T47D (cell line): ENCODE data around the gene RUNX1.

Experiments used
- DNase-seq, 2 experiments: peaks; one replicate each; pipeline versions ENCODE4 v3.0.0 to v3.0.0-alpha.2; 2011 to 2012; ENCODE audit warnings: low read depth in 1 of 2, low spot score in 1 of 2
- JUND ChIP-seq: IDR thresholded peaks from 2 replicates; pipeline ENCODE4 v1.6.1; 2012; ENCODE audit warnings: low read depth
- in situ Hi-C: cut with HindIII; loops from 2 replicates; pipeline ENCODE4 v1.10.0; 2016; ENCODE audit warnings: low sequenced_read_pairs, low pct_unique_long_range_greater_than_20kb

The RUNX1 gene

DNA sequence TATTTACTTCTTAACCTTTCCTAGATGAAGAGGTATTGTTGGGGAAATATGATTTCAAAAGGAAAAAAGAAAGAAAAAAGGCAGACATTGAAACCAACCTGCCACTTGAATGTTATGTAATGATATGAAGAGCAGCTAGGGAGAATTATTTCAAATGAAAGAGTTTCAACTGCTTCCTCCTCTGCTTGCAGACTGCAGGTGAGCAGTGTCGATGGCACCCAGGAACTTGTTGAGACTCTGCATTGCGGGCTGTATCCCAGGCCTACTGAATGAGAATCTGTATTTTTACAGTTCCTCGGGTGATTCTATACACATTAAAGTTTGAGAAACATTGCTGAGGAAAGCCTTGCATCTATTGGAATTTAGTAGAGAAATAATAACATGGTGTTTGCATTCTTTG, 3.7 kb upstream of the RUNX1 start:
- in situ Hi-C loops = no loop called here
- no peak for TF ChIP-seq JUND
- DNase-seq = no peak

DNA sequence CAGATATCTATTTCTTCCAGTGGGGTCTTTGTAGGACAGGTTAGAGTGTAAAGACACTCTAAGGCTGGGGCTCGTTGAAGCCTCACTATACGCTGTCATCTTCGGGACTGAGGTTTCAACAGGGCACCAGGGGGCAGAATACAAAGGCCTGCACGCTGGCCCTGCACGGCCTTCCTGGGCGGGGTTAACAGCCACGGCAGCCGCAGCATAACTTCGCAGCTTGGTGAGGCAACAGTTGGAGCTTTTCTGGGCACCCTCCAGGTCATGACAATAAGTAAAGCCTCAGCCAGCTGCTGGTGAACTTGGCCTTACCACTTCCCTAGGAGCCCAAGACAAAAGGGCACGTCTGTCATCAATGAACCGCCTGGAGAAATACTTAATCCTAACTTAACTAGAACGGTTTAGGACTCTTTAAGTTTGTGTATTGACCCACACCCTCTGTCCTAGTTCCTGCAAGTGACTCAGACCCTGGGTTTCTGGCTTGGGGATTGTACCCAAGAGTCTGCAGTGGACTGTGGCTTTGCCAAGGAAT, 2.3 kb upstream of the RUNX1 start:
- in situ Hi-C loops = no loop called here
- DNase-seq = peak; percentile 56 to 87
- TF ChIP-seq JUND = no peak

DNA sequence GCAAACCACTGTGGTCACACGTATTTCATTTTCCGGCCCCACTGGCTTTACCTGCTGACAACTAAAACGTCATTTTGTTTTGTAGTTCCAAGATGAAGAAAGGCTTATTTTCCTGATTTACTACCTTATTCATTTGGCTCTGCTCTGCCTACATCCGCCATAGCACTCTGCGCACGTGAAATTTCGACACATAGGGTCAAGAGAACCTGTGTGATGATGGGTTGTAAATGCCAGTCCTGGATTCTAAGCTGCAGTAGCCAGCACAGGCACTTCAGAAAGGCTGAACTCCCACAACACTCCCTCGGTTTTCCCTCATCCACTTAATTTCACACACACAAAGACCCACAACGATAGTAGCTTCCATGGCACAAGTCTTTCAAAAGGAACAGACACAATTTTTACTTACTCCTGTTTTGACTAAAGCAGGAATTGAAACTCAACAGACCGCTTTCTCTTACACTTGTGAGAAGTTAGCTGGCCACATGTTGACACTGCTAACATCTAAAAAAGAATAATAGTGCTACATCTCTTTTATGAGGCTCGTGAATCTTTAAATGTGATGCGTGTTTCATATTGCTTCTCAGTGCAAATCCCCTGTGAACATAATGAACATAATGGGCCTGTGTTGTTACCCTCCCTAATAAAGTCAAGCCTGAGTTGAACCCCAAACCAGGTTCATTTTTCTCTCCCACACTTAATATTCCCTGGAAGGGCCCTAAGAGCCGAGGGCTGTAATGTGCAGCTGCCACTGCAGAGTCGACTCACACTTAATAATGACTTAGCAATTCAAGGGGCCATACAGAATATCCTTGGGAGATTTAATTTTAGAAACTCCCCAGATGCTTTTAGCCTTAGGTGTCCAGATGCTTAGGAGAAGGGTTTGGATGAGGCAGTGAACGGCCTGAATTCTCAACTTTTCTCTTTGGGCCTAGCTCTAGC, 1.5 kb upstream of the RUNX1 start:
- no peak for DNase-seq
- in situ Hi-C loops = no loop called here
- no peak for TF ChIP-seq JUND

DNA sequence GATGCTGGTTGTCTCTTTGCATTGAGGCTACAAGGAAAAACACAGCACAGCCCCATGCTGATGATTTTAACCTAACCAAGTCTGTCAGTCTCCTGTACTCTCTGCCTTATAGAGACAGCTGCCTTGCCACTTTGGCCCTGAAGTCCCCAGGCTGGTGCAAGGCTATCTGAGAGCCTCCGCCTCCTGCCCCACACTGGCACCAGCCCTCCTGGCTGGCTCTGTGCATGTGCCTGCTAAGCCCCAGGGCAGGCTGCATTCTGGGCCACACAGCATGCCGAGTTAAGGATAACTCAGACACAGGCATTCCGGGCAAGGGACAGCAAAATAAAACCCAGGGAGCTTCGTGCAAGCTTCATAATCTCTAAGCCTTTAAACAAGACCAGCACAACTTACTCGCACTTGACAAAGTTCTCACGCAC, 910 bp downstream of the RUNX1 start:
- no peak for TF ChIP-seq JUND
- DNase-seq = peak in 1 of 2 experiments; percentile 18
- in situ Hi-C loops = no loop called here

DNA sequence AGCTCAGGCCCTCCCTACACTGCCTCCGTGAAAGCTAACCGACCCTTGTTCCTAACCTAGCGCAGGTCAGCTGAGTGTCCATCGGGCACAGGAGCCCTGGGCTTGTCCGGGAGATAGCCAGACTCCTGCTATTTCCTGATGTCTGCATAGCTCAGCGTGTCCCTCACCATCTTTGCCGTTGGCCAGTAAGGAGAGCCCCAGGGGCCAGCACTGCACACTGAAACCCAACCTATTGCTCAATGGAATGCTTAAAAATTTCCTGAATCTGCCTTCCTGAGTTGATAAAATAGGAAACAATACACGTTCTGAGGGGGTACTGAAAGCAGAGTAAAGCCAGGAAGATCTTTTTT, 2.2 kb downstream of the RUNX1 start:
- no peak for TF ChIP-seq JUND
- in situ Hi-C loops = no loop called here
- DNase-seq = no peak

DNA sequence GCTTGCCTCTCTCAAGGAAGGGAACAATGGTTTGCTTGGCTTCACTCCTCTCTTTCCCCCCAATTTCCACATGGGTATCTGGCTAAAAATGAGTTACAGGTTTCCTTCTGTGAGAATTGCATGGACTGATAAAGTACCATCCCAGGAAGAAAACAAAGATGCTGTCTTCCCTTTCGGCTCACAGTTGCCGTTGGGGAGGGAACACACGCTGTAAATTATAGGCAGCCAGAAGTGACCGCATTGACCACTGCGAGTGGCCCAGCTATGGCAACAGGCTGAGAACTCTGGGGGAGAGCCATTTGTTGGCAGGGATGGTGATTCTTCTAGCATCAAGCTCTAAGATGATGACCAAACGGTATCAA, 2.9 kb downstream of the RUNX1 start:
- in situ Hi-C loops = no loop called here

DNA sequence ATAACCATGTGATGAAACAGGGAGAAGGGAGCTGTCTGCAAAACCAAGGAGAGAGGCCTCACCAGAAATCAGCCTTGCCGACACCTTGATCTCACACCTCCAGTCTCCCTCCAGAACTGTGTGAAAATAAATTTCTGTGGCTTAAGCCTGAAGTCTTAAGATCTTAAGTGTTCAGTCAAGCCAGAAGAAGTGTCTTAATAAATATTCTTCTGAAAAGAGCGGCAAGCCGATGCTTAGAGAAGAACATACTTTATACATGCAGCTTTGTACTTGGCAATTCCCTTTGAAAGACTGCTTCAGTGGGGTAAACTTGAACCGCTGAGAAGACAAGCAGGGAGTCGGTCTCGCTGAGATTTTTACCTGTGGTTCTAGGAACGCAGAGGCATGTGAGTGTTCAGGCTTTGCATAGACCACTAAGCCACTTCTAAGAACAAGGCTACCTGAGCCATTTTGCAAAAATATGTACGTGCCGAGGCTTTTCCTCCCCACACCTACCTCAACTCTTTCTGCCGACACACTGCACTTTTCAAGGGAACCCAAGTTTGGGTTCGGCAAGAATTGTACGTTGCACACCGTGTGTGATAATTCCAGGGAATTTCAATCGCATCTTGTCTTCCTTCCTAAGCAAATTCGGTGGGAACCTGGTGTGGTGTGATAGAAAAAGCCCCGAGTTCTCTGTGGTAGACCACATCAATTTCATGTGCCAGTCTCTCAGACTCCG, 3.4 kb downstream of the RUNX1 start:
- in situ Hi-C loops = no loop called here
- DNase-seq = no peak
- no peak for TF ChIP-seq JUND

More for the DNA sequence above, 2.9 kb downstream of the RUNX1 start:
- TF ChIP-seq JUND = no peak
- no peak for DNase-seq

DNA sequence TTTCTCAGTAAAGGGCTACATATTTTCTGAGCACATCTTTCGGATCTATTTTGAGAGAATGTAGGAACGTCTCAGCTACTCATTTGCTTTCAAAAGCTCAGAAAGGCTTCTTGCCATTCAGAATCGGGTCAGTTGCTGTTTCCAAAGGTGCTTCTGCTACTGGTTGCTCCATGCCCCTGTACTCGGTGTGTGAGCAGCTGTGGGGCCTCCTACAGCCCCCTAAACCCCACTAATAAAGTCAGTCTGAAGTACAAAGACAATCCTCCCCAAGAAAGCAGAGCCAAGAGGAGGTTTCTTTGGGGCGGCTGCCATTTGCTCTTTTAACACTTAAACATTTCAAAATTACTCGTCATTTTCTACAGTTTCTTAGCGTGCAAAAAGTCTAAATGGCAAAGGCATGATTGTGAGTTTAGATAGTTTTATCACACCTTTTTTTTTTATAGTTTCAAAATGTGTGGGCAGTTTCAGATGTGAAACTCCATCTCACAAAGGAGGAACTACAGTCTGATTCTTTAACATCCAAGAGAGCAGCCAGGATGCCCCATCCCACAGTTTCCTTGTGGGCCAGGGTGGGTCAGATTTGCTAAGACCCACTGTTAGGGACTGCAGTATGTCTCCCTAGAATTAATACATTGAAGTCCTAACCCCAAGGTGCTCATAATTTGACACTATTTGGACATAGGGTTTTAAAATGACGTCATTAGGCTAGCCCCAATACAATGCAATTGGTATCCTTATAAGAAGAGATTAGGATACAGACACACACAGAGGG, 4.1 kb downstream of the RUNX1 start:
- no peak for DNase-seq
- TF ChIP-seq JUND = no peak
- in situ Hi-C loops = no loop called here

DNA sequence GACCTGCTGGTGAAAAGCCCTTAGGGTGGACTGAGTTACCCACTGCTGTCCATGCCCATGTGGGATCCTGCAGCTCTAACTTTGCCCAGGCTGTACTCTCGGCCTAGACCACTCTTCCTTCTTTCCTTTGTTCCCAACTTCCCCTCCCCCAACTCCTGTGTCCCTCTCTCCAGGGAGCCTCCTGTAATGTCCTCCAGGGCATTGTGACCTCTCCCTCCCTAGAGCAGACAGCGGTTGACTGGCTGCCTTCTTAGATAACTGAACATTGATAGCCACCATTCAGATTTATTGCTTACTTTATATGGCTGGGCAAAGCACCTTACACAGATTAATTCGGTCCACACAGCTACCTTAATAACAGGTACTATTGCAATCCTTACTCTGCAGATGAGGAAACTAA, 5.0 kb downstream of the RUNX1 start:
- in situ Hi-C loops = no loop called here
- DNase-seq = no peak
- no peak for TF ChIP-seq JUND

DNA sequence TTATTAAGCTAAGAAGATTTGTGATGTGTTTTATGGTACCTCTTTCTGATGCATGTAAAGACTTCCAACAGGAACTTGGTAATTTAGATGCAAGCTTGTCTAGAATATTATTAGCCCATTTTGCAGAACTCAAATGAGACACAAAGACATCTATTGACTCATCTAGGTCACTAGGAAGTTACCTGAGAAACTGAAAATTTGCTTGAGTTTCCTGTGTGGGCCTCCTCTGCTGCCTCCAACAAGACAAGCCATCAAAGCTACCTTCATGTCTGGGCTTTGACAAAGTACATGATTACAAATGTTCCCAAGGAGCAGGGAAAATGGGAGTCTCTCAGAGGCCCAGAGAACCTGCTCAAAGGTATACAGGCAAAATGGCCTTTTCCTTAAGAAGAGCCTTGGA, 5.6 kb downstream of the RUNX1 start:
- no peak for DNase-seq
- no peak for TF ChIP-seq JUND
- in situ Hi-C loops = no loop called here

DNA sequence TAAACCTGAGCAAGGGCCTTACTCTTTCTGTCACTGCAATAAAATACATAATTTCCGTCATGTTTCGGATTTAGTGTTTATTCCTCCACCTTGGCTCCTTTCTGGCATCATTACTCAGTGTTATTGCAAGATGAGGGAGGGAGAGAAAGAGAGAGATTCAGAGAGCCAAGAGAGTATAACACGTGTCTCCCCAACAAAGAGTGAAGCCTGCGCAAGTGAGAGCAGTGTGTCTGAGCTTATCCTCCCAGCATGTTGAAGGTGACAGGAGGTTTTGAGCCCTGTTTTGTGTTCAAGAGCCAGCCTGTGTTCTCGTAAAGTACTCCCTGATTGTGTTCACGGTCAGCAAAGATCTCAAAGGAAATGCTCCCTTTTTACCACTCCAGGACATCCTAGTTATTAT, 6.3 kb downstream of the RUNX1 start:
- in situ Hi-C loops = no loop called here
- TF ChIP-seq JUND = no peak
- DNase-seq = no peak

DNA sequence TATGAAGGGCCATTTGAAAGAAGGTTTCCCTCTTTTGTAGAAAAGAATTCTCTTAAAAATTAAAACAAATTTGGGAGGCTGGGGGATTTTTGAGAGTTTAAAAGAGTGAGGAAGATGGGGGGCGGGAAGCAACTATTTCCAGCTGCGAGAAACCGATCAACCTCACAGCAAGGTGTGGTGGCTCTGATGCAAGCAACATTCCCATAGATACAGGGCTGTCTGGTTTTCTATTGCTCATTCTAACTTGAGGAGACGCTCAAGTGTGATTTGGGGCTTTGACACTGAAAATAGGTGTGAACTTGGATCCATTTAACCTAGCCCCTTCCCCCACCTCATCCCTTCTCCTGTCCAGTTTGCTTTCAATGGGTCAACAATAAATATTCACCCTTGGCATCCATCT, 7.2 kb downstream of the RUNX1 start:
- DNase-seq = no peak
- TF ChIP-seq JUND = no peak
- in situ Hi-C loops = no loop called here

DNA sequence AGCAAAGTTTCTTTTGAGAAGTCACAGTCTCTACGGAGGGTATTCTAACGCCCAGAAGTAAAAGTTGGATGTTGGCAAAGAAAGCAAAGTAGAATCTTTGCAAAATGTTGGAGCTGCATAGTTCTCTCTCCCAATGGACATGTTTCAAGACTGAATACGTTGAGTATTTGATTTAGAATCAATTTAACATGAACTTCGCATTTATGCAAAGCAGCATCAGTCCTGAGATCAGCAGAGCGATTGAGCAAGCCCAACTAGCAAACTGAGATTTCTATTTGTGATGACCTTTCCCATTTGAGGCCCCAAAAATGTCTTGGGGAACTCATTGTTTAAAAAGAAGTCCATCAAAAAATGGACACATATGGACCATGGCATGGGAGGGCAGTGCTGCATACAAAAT, 8.0 kb downstream of the RUNX1 start:
- no peak for DNase-seq
- TF ChIP-seq JUND = no peak
- in situ Hi-C loops = no loop called here
